SK-N-SH treated with all-trans-retinoic acid at 6 μM for 48 hours (cell line): ENCODE measurements around the gene FAT1.

Source experiments
- ATAC-seq: fragments of 200-7000 bp; cut with Tn5 transposase; 3 replicates; pipeline ENCODE4 v1.9.1; 2020; ENCODE audit warnings: mild to moderate bottlenecking, moderate library complexity
- ARNTL ChIP-seq: fragments of 450-650 bp; formaldehyde crosslinking; IDR thresholded peaks from 2 replicates; pipeline ENCODE4 v1.5.0; 2020; ENCODE audit warnings: low read depth, mild to moderate bottlenecking, moderate library complexity, borderline replicate concordance
- BACH2 ChIP-seq: fragments of 250-450 bp; sonication (Bioruptor Pico); IDR thresholded peaks from 2 replicates; pipeline ENCODE4 v1.9.0; 2021; ENCODE audit warnings: mild to moderate bottlenecking, borderline replicate concordance
- CREB5 ChIP-seq: fragments of 250-450 bp; sonication (Bioruptor Pico); IDR thresholded peaks from 2 replicates; pipeline ENCODE4 v1.5.1; 2020; ENCODE audit warnings: low read depth, mild to moderate bottlenecking, moderate library complexity
- CSDC2 ChIP-seq: fragments of 250-450 bp; sonication (Bioruptor Pico); IDR thresholded peaks from 2 replicates; pipeline ENCODE4 v1.5.0; 2020; ENCODE audit warnings: mild to moderate bottlenecking, moderate library complexity
- CSRNP3 ChIP-seq: fragments of 250-450 bp; sonication (Bioruptor Pico); IDR thresholded peaks from 2 replicates; pipeline ENCODE4 v1.5.1; 2021; ENCODE audit warnings: mild to moderate bottlenecking, moderate library complexity
- ESRRG ChIP-seq: fragments of 250-450 bp; sonication (Bioruptor Pico); IDR thresholded peaks from 2 replicates; pipeline ENCODE4 v1.6.1; 2021; ENCODE audit warnings: mild to moderate bottlenecking
- GLIS3 ChIP-seq: fragments of 250-450 bp; sonication (Bioruptor Pico); IDR thresholded peaks from 2 replicates; pipeline ENCODE4 v1.5.0; 2020; ENCODE audit warnings: mild to moderate bottlenecking, moderate library complexity
- ISL1 ChIP-seq: fragments of 250-450 bp; sonication (Bioruptor Pico); IDR thresholded peaks from 2 replicates; pipeline ENCODE4 v2.1.2; 2022; ENCODE audit warnings: mild to moderate bottlenecking, moderate library complexity
- PATZ1 ChIP-seq: fragments of 250-450 bp; sonication (Bioruptor Pico); IDR thresholded peaks from 2 replicates; pipeline ENCODE4 v1.8.0; 2020; ENCODE audit warnings: mild to moderate bottlenecking, moderate library complexity, borderline replicate concordance
- POU6F1 ChIP-seq: fragments of 250-450 bp; sonication (Bioruptor Pico); IDR thresholded peaks from 2 replicates; pipeline ENCODE4 v1.8.0; 2021; ENCODE audit warnings: low read depth, mild to moderate bottlenecking, moderate library complexity, borderline replicate concordance
- PPARA ChIP-seq: fragments of 250-450 bp; sonication (Bioruptor Pico); IDR thresholded peaks from 2 replicates; pipeline ENCODE4 v1.5.0; 2020; ENCODE audit warnings: mild to moderate bottlenecking, borderline replicate concordance
- SNAI2 ChIP-seq: fragments of 250-450 bp; sonication (Bioruptor Pico); IDR thresholded peaks from 2 replicates; pipeline ENCODE4 v1.5.0; 2020; ENCODE audit warnings: mild to moderate bottlenecking, moderate library complexity
- TCF4 ChIP-seq: fragments of 250-450 bp; sonication (Bioruptor Pico); IDR thresholded peaks from 2 replicates; pipeline ENCODE4 v1.8.0; 2021; ENCODE audit warnings: mild to moderate bottlenecking, moderate library complexity, borderline replicate concordance
- TOX ChIP-seq: fragments of 250-450 bp; sonication (Bioruptor Pico); IDR thresholded peaks from 2 replicates; pipeline ENCODE4 v1.8.0; 2021; ENCODE audit warnings: mild to moderate bottlenecking, moderate library complexity, borderline replicate concordance
- TSHZ2 ChIP-seq: fragments of 250-450 bp; sonication (Bioruptor Pico); IDR thresholded peaks from 2 replicates; pipeline ENCODE4 v1.5.0; 2020; ENCODE audit warnings: mild to moderate bottlenecking, moderate library complexity
- ZC3H10 ChIP-seq: fragments of 250-450 bp; sonication (Bioruptor Pico); IDR thresholded peaks from 2 replicates; pipeline ENCODE4 v1.5.1; 2021; ENCODE audit warnings: mild to moderate bottlenecking, moderate library complexity
- ZFP30 ChIP-seq: fragments of 450-650 bp; formaldehyde crosslinking; IDR thresholded peaks from 2 replicates; pipeline ENCODE4 v1.5.0; 2022; ENCODE audit warnings: mild to moderate bottlenecking, moderate library complexity
- ZNF565 ChIP-seq: fragments of 450-650 bp; formaldehyde crosslinking; conservative IDR thresholded peaks from 2 replicates; pipeline ENCODE4 v1.5.0; 2020; ENCODE audit warnings: low read depth, mild to moderate bottlenecking, moderate library complexity
- ZNF70 ChIP-seq: fragments of 450-650 bp; formaldehyde crosslinking; IDR thresholded peaks from 2 replicates; pipeline ENCODE4 v1.5.0; 2020; ENCODE audit warnings: mild to moderate bottlenecking, moderate library complexity

The FAT1 gene

GRCh38 chr4:186591651-186592050 is 132.0 kb downstream of the FAT1 start:
- no peak for TF ChIP-seq PPARA (CRISPR knock-in tag)
- no peak for TF ChIP-seq ZFP30 (CRISPR knock-in tag)
- no peak for TF ChIP-seq TOX (CRISPR knock-in tag)
- no peak for ATAC-seq

GRCh38 chr4:186588503-186588902 is 135.2 kb downstream of the FAT1 start:
- no peak for ATAC-seq
- TF ChIP-seq ZC3H10 (no peak), CREB5 (no peak), TOX (CRISPR knock-in tag) (no peak), ESRRG (no peak), BACH2 (no peak), PPARA (CRISPR knock-in tag) (no peak), TSHZ2 (CRISPR knock-in tag) (no peak), SNAI2 (CRISPR knock-in tag) (no peak)

GRCh38 chr4:186587416-186588018 is 136.1 kb downstream of the FAT1 start:
- TF ChIP-seq ISL1 (CRISPR knock-in tag) (no peak), TCF4 (no peak), GLIS3 (CRISPR knock-in tag) (no peak), ARNTL (CRISPR knock-in tag) (no peak), BACH2 (no peak), ESRRG (no peak), CSDC2 (no peak), ZNF70 (CRISPR knock-in tag) (no peak), TSHZ2 (CRISPR knock-in tag) (no peak), TOX (CRISPR knock-in tag) (no peak), CSRNP3 (CRISPR knock-in tag) (no peak), ZNF565 (CRISPR knock-in tag) (no peak), PATZ1 (CRISPR knock-in tag) (no peak), POU6F1 (CRISPR knock-in tag) (no peak), PPARA (CRISPR knock-in tag) (no peak), CREB5 (no peak)
- ATAC-seq, result peak; percentile 92
